K562 (cell line): ENCODE measurements around the gene KRTAP2-2.

Experiments
- CHD4 ChIP-seq: fragments of 200-600 bp; sonication (generic); IDR thresholded peaks from 3 replicates; pipeline ENCODE4 v1.6.1; 2012; ENCODE audit warnings: low read depth, mild to moderate bottlenecking, mixed read lengths, low read length, inconsistent platforms; ENCODE audit not compliant: insufficient read depth, insufficient replicate concordance, poor library complexity, severe bottlenecking
- CREB1 ChIP-seq, 2 experiments: sonication (generic) in 1 of 2; formaldehyde crosslinking in 1 of 2; IDR thresholded peaks; 2 replicates each; pipeline versions ENCODE4 v1.6.1 to v1.8.0; 2012 to 2022; ENCODE audit warnings: inconsistent platforms in 1 of 2, mild to moderate bottlenecking in 1 of 2, missing genetic modification reagents in 1 of 2, moderate library complexity in 1 of 2
- CTCF ChIP-seq, 3 experiments: IDR thresholded peaks in 2 of 3; conservative IDR thresholded peaks in 1 of 3; 2 replicates each; pipeline ENCODE4 v1.5.1; 2011 to 2012; ENCODE audit warnings: low read length in 3 of 3, mild to moderate bottlenecking in 3 of 3, control low read depth in 2 of 3, improper control_type of control experiment in 1 of 3, inconsistent platforms in 1 of 3, low read depth in 1 of 3, mixed read lengths in 1 of 3, moderate library complexity in 1 of 3; ENCODE audit not compliant: insufficient read depth in 2 of 3
- FOS ChIP-seq: IDR thresholded peaks from 3 replicates; pipeline ENCODE4 v1.6.1; 2011; ENCODE audit not compliant: insufficient read length; ENCODE audit errors: extremely low read depth
- MAFF ChIP-seq: IDR thresholded peaks from 2 replicates; pipeline ENCODE4 v1.6.1; 2012; ENCODE audit warnings: low read length, improper control_type of control experiment
- REST ChIP-seq, 2 experiments: fragments of 450-650 bp; formaldehyde crosslinking in 1 of 2; IDR thresholded peaks; 2 replicates each; pipeline versions ENCODE4 v1.4.0 to v1.6.1; 2014 to 2020; ENCODE audit warnings: mild to moderate bottlenecking in 2 of 2, borderline replicate concordance in 1 of 2, low read depth in 1 of 2
- RFX5 ChIP-seq: IDR thresholded peaks from 2 replicates; pipeline ENCODE4 v1.6.1; 2011; ENCODE audit warnings: low read depth, mild to moderate bottlenecking, improper control_type of control experiment, low read length
- SLC30A9 ChIP-seq: fragments of 250-450 bp; sonication (Bioruptor Pico); IDR thresholded peaks from 2 replicates; pipeline ENCODE4 v1.8.0; 2022; ENCODE audit warnings: mild to moderate bottlenecking, moderate library complexity
- U2AF2 ChIP-seq: fragments of 200-400 bp; formaldehyde crosslinking; optimal IDR thresholded peaks from 2 replicates; pipeline ENCODE3; 2017; ENCODE audit warnings: low read depth, mild to moderate bottlenecking, low read length
- ZNF407 ChIP-seq: fragments of 450-650 bp; IDR thresholded peaks from 2 replicates; pipeline ENCODE4 v1.6.1; 2016; ENCODE audit warnings: low read depth

- TF ChIP-seq SLC30A9 (CRISPR knock-in tag): no peak
- TF ChIP-seq CREB1 (IDR thresholded peaks at IDR 0.05): no peak
- no peak for TF ChIP-seq CREB1 (CRISPR knock-in tag; IDR thresholded peaks at IDR 0.05)
- TF ChIP-seq REST (IDR thresholded peaks at IDR 0.05; ENCODE audit: borderline replicate concordance): no peak
- no peak for TF ChIP-seq REST (CRISPR knock-in tag; IDR thresholded peaks at IDR 0.05; ENCODE audit: low read depth)
- no peak for TF ChIP-seq MAFF
- TF ChIP-seq U2AF2: no peak
- TF ChIP-seq FOS: no peak
- no peak for TF ChIP-seq RFX5
- no peak for TF ChIP-seq ZNF407
- TF ChIP-seq CHD4: no peak
- TF ChIP-seq CTCF (IDR thresholded peaks at IDR 0.05 in 2 of 3, conservative IDR thresholded peaks at IDR 0.05 in 1 of 3; ENCODE audit: insufficient read depth in 2 of 3, low read depth in 1 of 3, low read length in 3 of 3): no peak
Observed at GRCh38 chr17:41057547-41057946, 2.5 kb upstream of the KRTAP2-2 start.
